ENCODE measurements around the gene ZNF81. TPM values are rescaled to one million over a fixed set of nuclear protein-coding genes. Genes with fewer than 3 reads are reported as not detected.
"Not testable (repeated sequence)": the region's sequence is repeated elsewhere in the genome, so short reads cannot be mapped to it uniquely, and the experiment has no call there.

ZNF81 gene
- total and polyA plus RNA-seq, 11 donors = 2.5 to 8.9 (median 6.8) TPM

DNA sequence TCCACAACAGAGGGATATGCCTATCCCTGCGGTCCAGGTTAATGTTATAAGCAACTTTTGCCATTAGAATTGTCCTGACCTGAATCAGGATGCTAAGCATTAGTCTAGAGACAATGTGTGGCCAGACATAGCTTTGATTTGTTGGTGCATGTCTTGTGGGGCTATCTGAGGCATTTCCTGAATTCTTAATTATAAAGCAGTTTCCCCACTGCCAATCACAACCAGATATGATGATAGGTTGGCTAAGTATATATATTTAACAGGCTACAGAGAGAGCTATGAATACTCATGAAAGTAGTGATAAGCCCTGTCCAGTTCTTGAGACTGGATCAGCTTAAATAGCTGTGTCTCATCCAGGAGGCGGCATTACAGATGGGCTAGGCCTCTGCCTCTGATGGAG, 37.8 kb upstream of the ZNF81 start:
- intact Hi-C loops (cut with DNase I) = loop anchor here in 1 of 10 donors (2.0 kb wide), 1 partner anchor 20 kb away; no protein-coding TSS in a partner anchor
- no peak for TF ChIP-seq POLR2A (IDR thresholded peaks at IDR 0.05)
- TF ChIP-seq, protein P1, sequence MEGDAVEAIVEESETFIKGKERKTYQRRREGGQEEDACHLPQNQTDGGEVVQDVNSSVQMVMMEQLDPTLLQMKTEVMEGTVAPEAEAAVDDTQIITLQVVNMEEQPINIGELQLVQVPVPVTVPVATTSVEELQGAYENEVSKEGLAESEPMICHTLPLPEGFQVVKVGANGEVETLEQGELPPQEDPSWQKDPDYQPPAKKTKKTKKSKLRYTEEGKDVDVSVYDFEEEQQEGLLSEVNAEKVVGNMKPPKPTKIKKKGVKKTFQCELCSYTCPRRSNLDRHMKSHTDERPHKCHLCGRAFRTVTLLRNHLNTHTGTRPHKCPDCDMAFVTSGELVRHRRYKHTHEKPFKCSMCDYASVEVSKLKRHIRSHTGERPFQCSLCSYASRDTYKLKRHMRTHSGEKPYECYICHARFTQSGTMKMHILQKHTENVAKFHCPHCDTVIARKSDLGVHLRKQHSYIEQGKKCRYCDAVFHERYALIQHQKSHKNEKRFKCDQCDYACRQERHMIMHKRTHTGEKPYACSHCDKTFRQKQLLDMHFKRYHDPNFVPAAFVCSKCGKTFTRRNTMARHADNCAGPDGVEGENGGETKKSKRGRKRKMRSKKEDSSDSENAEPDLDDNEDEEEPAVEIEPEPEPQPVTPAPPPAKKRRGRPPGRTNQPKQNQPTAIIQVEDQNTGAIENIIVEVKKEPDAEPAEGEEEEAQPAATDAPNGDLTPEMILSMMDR (IDR thresholded peaks at IDR 0.05) = no peak
- 49 to 71% (median 60%) methylated on average over 2 of the region's 2 CpGs for WGBS, 4 donors
- ATAC-seq (no peak), DNase-seq (no peak)
- no peak overlapping the region for H3K4me3 ChIP-seq
- H3K27me3 ChIP-seq = peaks cover 0 to 19% (median 0%) of the 10 kb centered on the region in 9 donors
- no peaks in the 10 kb centered on the region for H3K9me3 ChIP-seq
- H3K4me1 ChIP-seq = peaks cover 0 to 13% (median 0%) of the 10 kb centered on the region in 12 donors
- no peaks in the 10 kb centered on the region for H3K36me3 ChIP-seq
- H3K27ac ChIP-seq = peak overlapping the region in 6 of 12 donors; percentile 11 to 77 (median 66)

DNA sequence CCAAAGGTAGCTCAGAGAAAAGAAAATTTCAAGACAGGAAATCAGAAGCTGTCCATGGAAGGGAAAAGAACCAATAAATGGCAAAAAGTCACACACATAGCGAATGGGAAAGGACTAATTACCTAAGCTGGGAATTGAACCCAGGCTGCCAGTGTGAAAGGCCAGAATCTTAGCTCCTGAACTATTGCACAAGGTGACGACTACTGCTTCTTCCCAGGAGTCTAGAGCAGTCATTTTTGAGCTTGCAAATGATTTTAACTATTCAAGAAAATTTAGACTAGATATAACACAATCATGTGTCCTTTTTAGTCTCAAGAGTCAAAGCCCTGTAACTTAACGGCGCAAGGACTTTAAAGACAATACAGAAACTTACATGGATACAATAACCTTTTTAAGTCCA, 34.1 kb upstream of the ZNF81 start:
- TF ChIP-seq POLR2A (IDR thresholded peaks at IDR 0.05) = no peak
- no peak for ATAC-seq
- 66 to 89% (median 78%) methylated on average over 4 of the region's 4 CpGs for WGBS, 4 donors

DNA sequence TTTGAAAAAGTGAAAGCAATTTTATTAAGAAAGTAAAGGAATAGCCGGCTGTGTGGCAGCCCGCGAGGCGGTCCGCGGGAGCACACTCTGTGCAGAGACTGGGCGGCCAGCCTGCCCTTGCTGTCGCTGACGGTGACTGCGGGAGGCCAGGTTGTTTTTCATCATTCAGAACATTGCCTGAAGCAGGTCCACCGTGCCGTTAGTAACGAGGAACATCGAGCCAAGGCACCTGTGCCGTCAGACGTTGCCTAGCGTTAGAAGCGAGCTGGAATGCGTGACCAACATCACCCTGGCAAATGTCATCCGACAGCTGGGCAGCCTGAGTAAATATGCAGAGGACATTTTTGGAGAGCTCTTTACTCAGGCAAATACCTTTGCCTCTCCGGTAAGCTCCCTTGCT, 33.6 kb upstream of the ZNF81 start:
- ATAC-seq (peak; percentile 55 to 85 (median 80)), DNase-seq (peak in 2 of 5 donors; percentile 29 to 62)
- H3K4me3 ChIP-seq; H3K9me3 ChIP-seq; H3K36me3 ChIP-seq; intact Hi-C loops (cut with DNase I); H3K4me1 ChIP-seq: not testable (repeated sequence)
- peak overlapping the region in 2 of 12 donors; percentile 11 to 29 for H3K27ac ChIP-seq
- 46 to 70% (median 58%) methylated on average over 21 of the region's 21 CpGs for WGBS, 4 donors
- peaks cover 0 to 21% (median 0%) of the 10 kb centered on the region in 9 donors for H3K27me3 ChIP-seq

More for the DNA sequence above, 34.1 kb upstream of the ZNF81 start:
- Histone ChIP-seq H3K36me3 (no peaks in the 10 kb centered on the region), H3K4me1 (peaks cover 0 to 5% (median 0%) of the 10 kb centered on the region in 12 donors), H3K27me3 (peaks cover 0 to 21% (median 0%) of the 10 kb centered on the region in 9 donors), H3K27ac (peak overlapping the region in 2 of 12 donors; percentile 11 to 29), H3K4me3 (no peak overlapping the region), H3K9me3 (no peaks in the 10 kb centered on the region)
- DNase-seq = no peak
- intact Hi-C loops (cut with DNase I) = no loop called here

DNA sequence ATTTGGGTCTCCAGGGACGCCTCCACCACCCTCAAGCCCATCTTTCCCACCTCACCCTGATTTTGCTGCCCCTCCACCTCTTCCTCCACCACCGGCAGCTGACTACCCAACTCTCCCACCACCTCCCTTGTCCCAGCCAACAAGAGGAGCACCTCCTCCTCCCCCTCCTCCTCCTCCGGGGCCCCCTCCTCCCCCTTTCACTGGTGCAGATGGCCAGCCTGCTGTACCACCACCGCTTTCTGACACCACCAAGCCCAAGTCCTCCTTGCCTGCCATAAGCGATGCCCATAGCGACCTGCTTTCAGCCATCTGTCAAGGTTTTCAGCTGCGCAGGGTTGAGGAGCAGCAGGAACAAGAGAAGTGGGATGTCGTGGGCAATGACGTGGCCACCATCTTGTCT, 32.4 kb upstream of the ZNF81 start:
- H3K4me3 ChIP-seq = no peak overlapping the region
- intact Hi-C loops (cut with DNase I) = no loop called here
- TF ChIP-seq, protein P1 (IDR thresholded peaks at IDR 0.05) = no peak
- no peak for TF ChIP-seq POLR2A (IDR thresholded peaks at IDR 0.05)
- H3K27ac ChIP-seq = no peak overlapping the region
- ATAC-seq (no peak), DNase-seq (no peak)
- 88 to 96% (median 93%) methylated on average over 9 of the region's 9 CpGs for WGBS, 4 donors
- peaks cover 0 to 2% (median 0%) of the 10 kb centered on the region in 12 donors for H3K4me1 ChIP-seq
- no peaks in the 10 kb centered on the region for H3K9me3 ChIP-seq
- no peaks in the 10 kb centered on the region for H3K36me3 ChIP-seq
- peaks cover 0 to 25% (median 0%) of the 10 kb centered on the region in 9 donors for H3K27me3 ChIP-seq

DNA sequence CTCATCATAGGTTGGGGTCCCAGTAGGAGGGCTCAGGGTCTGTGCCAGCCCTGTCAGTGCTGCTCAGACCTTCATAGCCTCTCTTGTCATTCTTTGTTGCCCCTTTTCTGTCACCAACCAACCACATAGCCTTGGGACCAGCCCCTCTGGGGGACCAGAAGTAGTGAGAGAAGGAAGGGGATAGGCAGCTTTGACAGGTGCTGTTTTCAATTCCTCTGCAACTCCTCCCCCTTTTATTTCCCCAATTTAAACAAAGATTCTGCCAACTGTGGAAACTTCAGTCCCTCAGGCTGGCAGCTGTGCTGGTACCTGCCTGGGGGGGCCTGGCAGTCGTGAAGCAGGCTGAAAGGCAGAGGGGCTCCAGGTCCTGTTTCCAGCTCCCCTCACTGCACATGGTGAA, 30.9 kb upstream of the ZNF81 start:
- DNase-seq; intact Hi-C loops (cut with DNase I); ATAC-seq; H3K4me1 ChIP-seq; H3K4me3 ChIP-seq; H3K36me3 ChIP-seq; H3K9me3 ChIP-seq: not testable (repeated sequence)
- Histone ChIP-seq H3K27ac (peak overlapping the region in 3 of 12 donors; percentile 18 to 51 (median 45)), H3K27me3 (peaks cover 0 to 19% (median 0%) of the 10 kb centered on the region in 9 donors)
- WGBS, 4 donors = 38 to 88% (median 53%) methylated on average over 1 of the region's 1 CpG

DNA sequence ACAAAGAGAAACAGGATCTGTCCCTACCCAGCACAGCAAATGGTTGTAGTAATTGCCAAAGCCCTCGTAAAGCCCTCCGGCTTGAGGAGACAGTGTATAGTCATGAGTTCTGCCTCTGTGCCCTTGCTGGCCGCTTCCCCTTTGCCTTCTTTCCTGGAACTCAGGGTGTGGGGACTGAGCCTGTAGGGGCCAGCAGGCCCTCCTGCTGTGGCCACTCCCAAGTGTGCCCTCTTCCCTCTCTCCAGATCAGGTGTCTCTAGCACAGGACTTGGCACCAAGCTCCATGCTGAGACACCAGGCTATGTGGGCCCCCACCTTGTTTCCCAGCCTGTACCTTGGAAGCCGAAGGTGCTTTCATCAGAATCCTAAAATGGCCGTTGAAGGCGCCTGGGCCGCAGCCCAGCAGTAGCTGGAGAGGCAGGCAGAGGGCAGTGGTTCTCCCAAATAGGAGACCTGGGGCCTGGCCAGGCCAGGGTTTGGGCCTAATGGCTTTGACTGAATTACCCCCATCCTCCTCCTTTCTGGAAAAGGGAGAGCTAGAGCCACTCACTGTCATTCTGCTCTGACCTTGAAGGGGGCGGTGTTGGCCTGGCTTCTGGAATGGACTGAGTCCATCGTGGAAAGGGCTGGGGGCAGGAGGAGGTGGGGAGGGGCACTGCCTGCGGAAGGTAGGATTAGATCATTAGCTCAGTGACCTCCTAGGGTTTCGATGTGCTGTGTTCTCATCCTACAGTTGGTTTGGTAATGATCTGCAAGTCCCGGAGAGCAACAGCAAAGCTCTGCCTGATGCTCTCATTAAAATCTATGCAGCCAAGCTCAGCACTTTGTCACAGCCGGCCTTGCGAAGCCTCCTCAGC, 30.1 kb upstream of the ZNF81 start:
- H3K36me3 ChIP-seq; H3K9me3 ChIP-seq; DNase-seq; H3K4me1 ChIP-seq; intact Hi-C loops (cut with DNase I); H3K4me3 ChIP-seq: not testable (repeated sequence)
- Histone ChIP-seq H3K27ac (peak overlapping the region in 4 of 12 donors; percentile 13 to 51 (median 32)), H3K27me3 (peaks cover 0 to 19% (median 0%) of the 10 kb centered on the region in 9 donors)
- peak; percentile 12 to 40 (median 26) for ATAC-seq
- 77 to 84% (median 81%) methylated on average over 10 to 13 of the region's 14 CpGs for WGBS, 4 donors

DNA sequence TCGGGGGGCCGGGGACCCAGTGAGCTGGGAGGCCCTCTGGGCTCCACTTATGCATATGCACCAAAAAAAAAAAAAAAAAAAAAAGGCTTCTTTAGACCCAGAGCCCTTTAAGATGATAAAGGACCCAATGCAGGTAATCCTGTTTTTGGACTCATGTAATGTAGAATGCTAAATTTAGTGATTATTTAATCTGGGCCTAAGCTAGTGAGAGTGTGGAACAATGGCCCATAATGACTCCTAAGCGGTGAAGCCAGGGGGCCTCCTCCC, 29.5 kb upstream of the ZNF81 start:
- Histone ChIP-seq H3K27ac (peak overlapping the region in 2 of 12 donors; percentile 38 to 39), H3K27me3 (peaks cover 0 to 14% (median 0%) of the 10 kb centered on the region in 9 donors)
- H3K9me3 ChIP-seq; H3K4me3 ChIP-seq; intact Hi-C loops (cut with DNase I); H3K4me1 ChIP-seq; DNase-seq; ATAC-seq; H3K36me3 ChIP-seq: not testable (repeated sequence)
- 53 to 76% (median 64%) methylated on average over 3 of the region's 3 CpGs for WGBS, 4 donors
